Stomach (tissue), 9 donors: ENCODE measurements around the gene CGB1. TPM values are rescaled to one million over a fixed set of nuclear protein-coding genes. Genes with fewer than 3 reads are reported as not detected.

Experiments
- DNase-seq, 2 donors: peaks; one replicate each; pipeline versions ENCODE4 v3.0.0 to v3.0.0-alpha.2; 2013 to 2019
- H3K27ac ChIP-seq, 5 donors: fragments of 200-600 bp in 4 of 5; sonication (generic) in 4 of 5; one replicate each; pipeline ENCODE4 v1.5.1; 2013 to 2019; ENCODE audit warnings: mild to moderate bottlenecking in 1 of 5, moderate library complexity in 1 of 5
- H3K27me3 ChIP-seq, 3 donors: fragments of 200-600 bp; sonication (generic); one replicate each; pipeline ENCODE4 v1.5.1; 2017 to 2019; ENCODE audit warnings: mixed run types in 1 of 3
- H3K36me3 ChIP-seq, 4 donors: fragments of 200-600 bp; sonication (generic); 1 replicate in 3 of 4; 2 replicates in 1 of 4; pipeline ENCODE4 v1.5.1; 2016 to 2019
- H3K4me1 ChIP-seq, 4 donors: fragments of 200-600 bp; sonication (generic); one replicate each; pipeline ENCODE4 v1.5.1; 2016 to 2019
- H3K4me3 ChIP-seq, 4 donors: fragments of 200-600 bp; sonication (generic) in 3 of 4; one replicate each; pipeline ENCODE4 v1.5.1; 2016 to 2019; ENCODE audit warnings: mild to moderate bottlenecking in 1 of 4
- H3K9me3 ChIP-seq, 4 donors: fragments of 200-600 bp; sonication (generic); one replicate each; pipeline ENCODE4 v1.5.1; 2016 to 2019
- CTCF ChIP-seq, 7 experiments: fragments of 450-650 bp in 4 of 7; fragments of 200-600 bp in 3 of 7; sonication (generic) in 3 of 7; IDR thresholded peaks; one replicate each; pipeline ENCODE4 v1.5.1; 2016 to 2019; ENCODE audit warnings: antibody characterized with exemption in 7 of 7, control low read depth in 2 of 7, mild to moderate bottlenecking in 1 of 7
- EP300 ChIP-seq: sonication (generic); formaldehyde crosslinking; IDR thresholded peaks from one replicate; pipeline ENCODE4 v1.6.1; 2017; ENCODE audit warnings: antibody characterized with exemption
- POLR2A ChIP-seq, 4 donors: fragments of 450-650 bp; IDR thresholded peaks; one replicate each; pipeline ENCODE4 v1.6.1; 2016; ENCODE audit warnings: antibody characterized with exemption in 4 of 4, control low read depth in 2 of 4, mild to moderate bottlenecking in 1 of 4, moderate library complexity in 1 of 4
- POLR2AphosphoS5 ChIP-seq, 3 donors: sonication (generic); formaldehyde crosslinking; IDR thresholded peaks; one replicate each; pipeline ENCODE4 v1.6.1; 2016; ENCODE audit warnings: antibody characterized with exemption in 3 of 3
- WGBS, 5 donors: extraction: QIAGEN DNeasy Blood & Tissue Kit in 3 of 5; methylation state at CpG; one replicate each; pipeline versions ENCODE4 v1.1.5 to v1.1.7; 2013 to 2018; 5-methylcytosine and 5-hydroxymethylcytosine counted together
- intact Hi-C: fragments of 100-400 bp; cut with DNase I; formaldehyde crosslinking; loops from one replicate; pipeline ENCODE4 v1.15.1; 2023; ENCODE audit warnings: low total_unique reads
- polyA plus RNA-seq, 3 donors: library from polyadenylated mRNA; stranded (reverse); fragments of 200-250 nt; gene quantifications; one replicate each; pipeline ENCODE4 v1.2.3, GENCODE V29; 2013
- total RNA-seq, 5 donors: library from RNA; depleted of rRNA; stranded (reverse); fragments of >200 nt; gene quantifications; one replicate each; pipeline versions ENCODE4 v1.1.0 to v1.2.3, GENCODE V29; 2014 to 2016
- donor health status: healthy with polysubstance abuse.
- donor health status: Bipolar disorder and iron deficiency.
- donor health status: healthy.

Gene CGB1
- total and polyA plus RNA-seq, 8 donors = not detected

- TF ChIP-seq POLR2A (IDR thresholded peaks at IDR 0.05) (no peak), CTCF (IDR thresholded peaks at IDR 0.05) (peak in 2 of 7 experiments; percentile 13 to 33)
- Histone ChIP-seq H3K9me3 (no peaks in the 10 kb centered on the region), H3K27ac (no peak overlapping the region), H3K4me1 (peaks cover 12 to 18% (median 15%) of the 10 kb centered on the region in 4 donors), H3K27me3 (no peaks in the 10 kb centered on the region), H3K36me3 (peaks cover 0 to 28% (median 20%) of the 10 kb centered on the region in 4 donors), H3K4me3 (no peak overlapping the region)
- peak; percentile 56 to 59 for DNase-seq
- intact Hi-C loops = no loop called here
- 67 to 80% (median 74%) methylated on average over 3 to 5 of the region's 5 CpGs for WGBS, 5 donors
These were observed 38.7 kb downstream of the CGB1 start for GRCh38 chr19:48997972-48998371.

GRCh38 chr19:48994035-48994386 lies 42.7 kb downstream of the CGB1 start:
- H3K27ac ChIP-seq = peak overlapping the region; percentile 85 to 96 (median 94)
- TF ChIP-seq CTCF (IDR thresholded peaks at IDR 0.05) (no peak), POLR2AphosphoS5 (IDR thresholded peaks at IDR 0.05) (no peak), POLR2A (IDR thresholded peaks at IDR 0.05) (no peak), EP300 (no peak)
- intact Hi-C loops = no loop called here
- WGBS, 5 donors = 0 to 4% (median 1%) methylated on average over 13 of the region's 13 CpGs
- no peak for DNase-seq
- peaks cover 32 to 47% (median 42%) of the 10 kb centered on the region in 4 donors for H3K4me1 ChIP-seq
- H3K36me3 ChIP-seq = peaks cover 2 to 23% (median 18%) of the 10 kb centered on the region in 4 donors
- H3K27me3 ChIP-seq = no peaks in the 10 kb centered on the region
- no peaks in the 10 kb centered on the region for H3K9me3 ChIP-seq
- H3K4me3 ChIP-seq = peak overlapping the region; percentile 57 to 81 (median 71)

- H3K4me3 ChIP-seq = peak within 1 kb of the TSS; percentile 57 to 81 (median 71)
- no peak for TF ChIP-seq EP300
- peak in 2 of 4 donors; percentile 54 to 79 for TF ChIP-seq POLR2A (IDR thresholded peaks at IDR 0.05)
- TF ChIP-seq CTCF (IDR thresholded peaks at IDR 0.05) = peak in 6 of 7 experiments; percentile 92 to 99 (median 98)
- peak; percentile 96 to 99 (median 99) for TF ChIP-seq POLR2AphosphoS5 (IDR thresholded peaks at IDR 0.05)
- intact Hi-C loops = no loop called here
- H3K9me3 ChIP-seq = no peaks in the 10 kb centered on the region
- H3K27ac ChIP-seq = peak within 1 kb of the TSS; percentile 85 to 96 (median 94)
- peaks cover 8 to 29% (median 24%) of the 10 kb centered on the region in 4 donors for H3K36me3 ChIP-seq
- H3K4me1 ChIP-seq = peaks cover 32 to 47% (median 42%) of the 10 kb centered on the region in 4 donors
- peak; percentile 100 for DNase-seq
- H3K27me3 ChIP-seq = no peaks in the 10 kb centered on the region
- WGBS, 5 donors = 0 to 1% (median 1%) methylated on average over 32 to 56 of the region's 56 CpGs
These were observed 43.3 kb downstream of the CGB1 start, which contains the start of the genes GYS1 and RUVBL2 for GRCh38 chr19:48993175-48994034. GYS1 (minus strand) TSS chr19:48993309; CDS start chr19:48993112, 197 bp downstream. RUVBL2 (plus strand) TSS chr19:48993887; CDS start chr19:48993912, 25 bp downstream.

GRCh38 chr19:48992581-48993174 lies 44.0 kb downstream of the CGB1 start:
- Histone ChIP-seq H3K9me3 (no peaks in the 10 kb centered on the region), H3K27ac (peak overlapping the region; percentile 85 to 96 (median 94)), H3K27me3 (no peaks in the 10 kb centered on the region), H3K36me3 (peaks cover 13 to 37% (median 31%) of the 10 kb centered on the region in 4 donors), H3K4me1 (peaks cover 32 to 47% (median 42%) of the 10 kb centered on the region in 4 donors), H3K4me3 (peak overlapping the region; percentile 57 to 81 (median 71))
- intact Hi-C loops = no loop called here
- no peak for DNase-seq
- 0 to 1% (median 0%) methylated on average over 19 to 20 of the region's 20 CpGs for WGBS, 5 donors
- TF ChIP-seq EP300 (no peak), POLR2AphosphoS5 (IDR thresholded peaks at IDR 0.05) (no peak), CTCF (IDR thresholded peaks at IDR 0.05) (no peak), POLR2A (IDR thresholded peaks at IDR 0.05) (no peak)
